NAMALWA (cell line): Measurements from ENCODE around the gene TSNAX.
"Not testable (repeated sequence)": the region's sequence is repeated elsewhere in the genome, so short reads cannot be mapped to it uniquely, and the experiment has no call there.

Experiments used
- DNase-seq: peaks from one replicate; pipeline ENCODE4 v3.0.0-alpha.2; 2015; ENCODE audit warnings: low spot score

Gene TSNAX

DNA sequence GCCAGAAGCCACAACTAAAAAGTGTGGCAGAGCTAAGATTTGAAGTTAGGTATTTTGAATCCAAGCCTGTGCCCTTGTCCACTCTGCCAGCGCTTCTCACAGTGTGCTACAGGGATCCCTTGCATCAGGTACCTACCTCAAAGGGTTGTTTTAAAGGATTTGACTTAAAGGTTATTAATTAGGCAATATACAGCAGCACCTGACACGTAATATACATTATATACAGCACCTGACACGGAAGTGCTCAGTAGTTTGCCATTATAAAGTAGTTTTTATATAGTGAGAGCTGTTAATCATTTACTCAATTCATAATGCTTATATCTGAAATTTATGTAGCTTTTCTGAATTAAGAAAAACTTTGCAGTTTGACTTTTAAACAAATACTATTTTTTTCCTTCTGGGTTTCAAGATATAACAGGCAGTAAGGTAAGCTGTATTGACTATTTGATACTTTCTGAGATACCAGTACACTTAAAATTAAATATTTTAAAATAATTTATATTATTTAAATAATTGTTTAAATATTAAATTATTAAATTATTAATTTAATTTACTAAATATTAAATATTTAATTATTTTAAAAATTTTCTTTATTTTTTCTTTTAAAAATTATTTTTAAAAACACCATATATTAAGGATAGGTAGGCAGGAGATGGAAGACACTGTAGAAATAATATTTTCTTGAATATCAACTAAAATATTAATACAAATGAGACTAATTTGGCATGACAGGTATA is 33.3 kb downstream of the TSNAX start:
- DNase-seq, result no peak

DNA sequence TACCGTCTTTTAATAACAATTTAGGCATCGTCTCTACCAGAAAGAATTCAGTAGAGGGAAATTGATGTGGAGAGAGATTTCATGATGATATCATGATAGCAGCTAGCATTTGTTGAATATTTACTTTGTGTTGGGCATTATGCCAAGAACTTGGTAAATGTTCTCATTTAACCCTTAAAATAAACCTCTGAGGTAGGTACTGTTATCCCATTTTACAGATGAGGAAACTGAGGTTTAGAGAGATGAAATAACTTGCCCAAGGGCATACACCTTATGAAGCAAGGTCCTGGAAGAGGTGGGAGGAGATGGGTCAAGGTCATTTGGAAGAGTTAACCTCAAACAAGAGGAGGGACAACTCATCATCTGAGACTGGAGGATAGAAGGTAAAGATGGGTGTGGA is 34.8 kb downstream of the TSNAX start:
- no peak for DNase-seq

DNA sequence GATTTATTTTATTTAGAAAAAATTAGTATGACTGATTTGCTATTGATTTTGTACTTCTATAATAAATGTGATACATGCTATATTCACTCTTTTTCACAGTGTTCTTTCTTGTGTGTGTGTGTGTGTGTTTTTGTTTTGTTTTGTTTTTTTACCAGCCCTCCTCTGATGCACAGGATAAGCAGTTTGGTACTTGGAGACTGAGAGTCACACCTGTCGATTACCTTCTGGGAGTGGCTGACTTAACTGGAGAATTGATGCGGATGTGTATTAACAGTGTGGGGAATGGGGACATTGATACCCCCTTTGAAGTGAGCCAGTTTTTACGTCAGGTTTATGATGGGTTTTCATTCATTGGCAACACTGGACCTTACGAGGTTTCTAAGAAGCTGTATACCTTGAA is 35.9 kb downstream of the TSNAX start:
- no peak for DNase-seq

DNA sequence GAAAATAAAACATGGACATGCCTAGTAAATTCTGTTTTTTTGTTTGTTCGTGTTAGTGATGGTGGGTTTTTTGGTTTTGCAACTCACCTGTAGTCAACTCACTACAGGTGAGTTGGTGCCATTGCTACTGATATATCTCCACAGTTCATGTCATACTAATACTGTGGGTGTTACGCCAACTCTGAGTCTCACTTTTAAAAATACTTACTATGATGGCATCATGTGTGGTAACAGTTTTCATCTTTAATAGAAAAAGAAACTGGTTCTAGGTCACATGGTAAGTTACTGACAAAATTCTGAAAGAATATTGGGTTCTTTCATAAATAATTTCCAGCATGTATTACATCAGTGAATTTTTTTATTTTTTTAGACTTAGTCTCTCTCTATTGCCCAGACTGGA is 38.0 kb downstream of the TSNAX start:
- DNase-seq, result no peak

DNA sequence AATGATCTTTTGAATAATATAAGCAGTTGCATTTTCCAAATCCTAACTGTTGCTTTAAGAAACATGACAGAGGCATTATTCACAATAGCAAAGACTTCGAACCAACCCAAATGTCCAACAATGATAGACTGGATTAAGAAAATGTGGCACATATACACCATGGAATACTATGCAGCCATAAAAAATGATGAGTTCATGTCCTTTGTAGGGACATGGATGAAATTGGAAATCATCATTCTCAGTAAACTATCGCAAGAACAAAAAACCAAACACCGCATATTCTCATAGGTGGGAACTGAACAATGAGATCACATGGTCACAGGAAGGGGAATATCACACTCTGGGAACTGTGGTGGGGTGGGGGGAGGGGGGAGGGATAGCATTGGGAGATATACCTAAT is 41.8 kb downstream of the TSNAX start:
- DNase-seq, result not testable (repeated sequence)

DNA sequence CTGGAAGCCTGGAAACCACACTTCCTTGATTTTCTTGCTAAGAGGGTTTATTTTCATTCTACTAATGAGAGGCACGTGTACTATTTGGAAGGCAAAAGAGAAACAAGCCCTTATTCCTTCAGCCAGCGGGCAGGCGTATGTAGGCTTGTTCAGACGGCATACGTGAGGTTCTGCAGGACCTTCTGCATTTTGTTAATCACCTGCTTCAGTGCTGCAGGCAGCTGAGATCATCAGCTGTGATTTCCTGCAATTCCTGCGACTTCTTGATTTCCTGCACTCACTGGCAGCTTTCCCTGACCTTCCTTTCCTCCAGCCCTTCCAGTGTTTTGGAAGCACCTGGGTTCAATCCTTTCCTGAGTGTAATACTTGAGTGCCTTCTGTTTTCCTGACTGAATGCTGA is 43.4 kb downstream of the TSNAX start:
- no peak for DNase-seq

DNA sequence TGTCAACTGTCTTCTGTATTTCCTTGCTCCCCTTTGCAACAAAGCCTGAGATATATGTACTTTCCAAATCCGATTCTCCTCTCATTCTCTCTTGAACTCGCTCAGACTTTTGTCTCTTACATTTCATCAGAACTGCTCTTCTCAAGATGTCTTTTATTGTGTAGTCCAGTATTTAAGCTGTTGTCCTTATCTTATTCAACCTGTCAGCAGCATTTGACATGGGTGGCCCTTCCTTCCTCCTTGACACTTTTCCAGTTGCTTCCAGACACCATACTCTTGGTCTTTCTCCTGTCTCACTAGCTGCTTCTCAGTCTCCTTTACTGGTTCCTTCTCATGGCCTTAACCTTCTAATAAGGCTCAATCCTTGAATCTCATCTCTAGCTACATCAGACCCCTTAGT is 47.0 kb downstream of the TSNAX start:
- no peak for DNase-seq

DNA sequence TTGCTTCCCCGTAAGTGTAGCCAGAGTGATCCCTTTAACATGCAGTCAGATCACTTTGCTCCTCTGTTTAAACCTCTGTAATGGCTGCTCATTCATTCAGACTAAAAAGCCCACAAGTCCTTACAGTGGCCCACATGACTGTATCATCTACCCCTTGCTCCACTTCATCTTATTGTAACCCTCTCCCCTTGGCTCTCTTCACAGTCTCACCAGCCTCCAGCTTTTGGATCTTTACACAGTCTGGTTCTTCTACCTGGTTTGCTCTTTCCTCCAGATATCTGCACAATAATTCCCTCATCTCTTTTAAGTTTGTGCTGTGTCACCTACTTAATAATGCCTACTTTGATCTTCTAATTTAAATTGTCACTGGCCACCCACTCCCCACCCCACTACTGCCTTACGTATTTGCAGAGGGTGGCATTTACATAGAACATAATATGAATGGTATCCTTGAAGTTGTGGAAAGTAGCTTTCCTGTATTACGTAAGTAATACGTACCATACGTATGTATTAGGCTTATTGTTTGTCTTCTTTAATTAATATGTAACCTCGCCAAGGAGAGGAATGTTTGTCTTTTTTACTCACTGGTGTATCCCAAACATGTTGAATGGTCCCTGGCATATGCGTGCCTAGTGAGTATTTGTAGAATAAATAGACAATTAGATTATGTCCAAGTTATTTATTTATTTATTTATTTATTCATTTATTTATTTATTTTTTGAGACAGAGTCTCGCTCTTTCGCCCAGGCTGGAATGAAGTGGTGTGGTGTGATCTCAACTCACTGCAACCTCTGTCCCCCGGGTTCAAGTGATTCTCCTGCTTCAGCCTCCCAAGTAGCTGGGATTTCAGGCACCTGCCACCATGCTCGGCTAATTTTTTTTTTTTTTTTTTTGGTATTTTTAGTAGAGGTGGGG is 48.6 kb downstream of the TSNAX start:
- no peak for DNase-seq

DNA sequence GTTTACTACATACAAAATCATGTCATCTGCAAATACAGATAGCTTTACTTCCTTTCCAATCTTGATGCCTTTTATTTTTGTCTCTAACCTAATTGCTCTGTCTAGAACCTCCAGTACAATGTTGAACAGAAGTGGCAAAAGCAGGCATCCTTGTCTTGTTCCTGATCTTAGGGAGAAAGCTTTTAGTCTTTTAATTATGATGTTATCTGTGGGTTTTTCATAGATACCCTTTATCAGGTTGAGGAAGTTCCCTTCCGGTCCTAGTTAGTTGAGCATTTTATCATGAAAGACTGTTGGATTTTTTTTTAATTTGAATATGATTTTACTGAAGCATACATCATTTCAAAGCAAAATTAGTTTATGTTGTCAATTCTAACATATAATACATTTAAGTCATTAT is 52.4 kb downstream of the TSNAX start:
- no peak for DNase-seq

DNA sequence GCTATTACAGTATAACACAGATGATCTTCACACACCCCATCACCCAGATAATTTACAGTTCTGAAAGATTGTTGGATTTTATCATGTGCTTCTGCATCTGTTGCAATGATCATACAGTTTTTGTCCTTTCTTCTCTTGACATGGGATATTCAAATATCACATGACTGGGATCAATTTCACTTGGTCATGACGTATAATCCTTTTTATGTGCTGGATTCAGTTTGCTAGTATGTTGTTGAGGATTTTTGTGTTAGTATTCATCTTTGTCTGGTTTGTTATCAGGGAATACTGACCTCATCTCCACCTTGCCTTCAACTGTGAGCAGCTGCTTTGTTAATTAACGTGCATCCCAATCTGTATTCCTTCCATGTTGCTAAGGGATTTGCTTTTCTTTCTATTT is 53.4 kb downstream of the TSNAX start:
- no peak for DNase-seq

DNA sequence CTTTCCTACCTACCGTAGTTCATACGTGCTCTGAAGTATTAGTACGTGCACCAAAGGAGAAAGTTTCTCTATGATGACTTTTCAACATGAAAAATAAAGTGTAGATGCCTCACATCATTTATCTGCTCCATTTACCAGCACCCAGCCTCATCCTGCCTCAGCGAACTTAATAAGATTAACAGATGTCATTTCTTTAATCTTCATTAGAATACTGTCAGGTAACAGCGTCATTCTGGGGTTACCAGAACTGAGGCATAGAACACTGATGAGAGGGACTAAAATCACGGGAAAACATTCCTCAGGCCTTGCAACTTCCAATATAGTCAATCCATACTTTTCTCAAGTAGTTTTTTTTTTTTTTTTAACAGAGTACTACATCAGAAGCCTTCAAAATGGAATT is 54.9 kb downstream of the TSNAX start:
- no peak for DNase-seq

DNA sequence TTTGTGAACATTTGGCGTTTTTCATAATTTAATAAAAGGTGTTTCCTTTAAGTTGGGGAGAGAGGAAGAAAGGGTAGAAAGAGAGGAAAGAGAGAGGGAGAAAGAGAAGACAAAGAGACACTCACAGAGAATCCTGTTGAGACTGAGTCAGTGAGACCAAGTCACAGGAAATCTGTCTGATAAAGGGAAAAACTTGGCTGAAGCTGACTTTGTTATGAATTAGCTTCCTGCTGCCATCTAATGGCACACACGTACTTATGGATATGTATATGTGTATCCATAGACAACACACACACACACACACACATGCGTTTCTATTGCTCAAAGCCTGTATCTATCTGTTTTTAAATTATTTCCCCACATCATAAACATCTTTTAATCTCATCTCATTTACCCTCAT is 55.6 kb downstream of the TSNAX start:
- DNase-seq, result no peak

DNA sequence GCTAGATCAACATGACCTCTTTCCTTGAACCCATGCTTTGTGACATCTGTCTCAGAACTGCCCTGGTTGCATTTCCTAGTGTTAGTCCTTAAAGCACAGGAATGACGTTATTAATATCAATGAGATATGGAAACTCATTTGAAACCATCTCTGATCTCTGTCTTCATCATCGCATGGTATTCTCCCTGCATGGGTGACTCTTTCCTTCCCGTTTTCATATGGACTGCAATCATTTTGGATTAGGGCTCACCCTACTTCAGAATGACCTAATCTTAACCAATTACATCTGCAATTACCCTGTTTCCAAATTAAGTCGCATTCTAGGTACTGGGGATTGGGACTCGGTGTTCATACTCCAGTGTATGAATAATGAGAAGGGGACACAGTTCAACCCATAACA is 56.5 kb downstream of the TSNAX start:
- DNase-seq, result no peak

DNA sequence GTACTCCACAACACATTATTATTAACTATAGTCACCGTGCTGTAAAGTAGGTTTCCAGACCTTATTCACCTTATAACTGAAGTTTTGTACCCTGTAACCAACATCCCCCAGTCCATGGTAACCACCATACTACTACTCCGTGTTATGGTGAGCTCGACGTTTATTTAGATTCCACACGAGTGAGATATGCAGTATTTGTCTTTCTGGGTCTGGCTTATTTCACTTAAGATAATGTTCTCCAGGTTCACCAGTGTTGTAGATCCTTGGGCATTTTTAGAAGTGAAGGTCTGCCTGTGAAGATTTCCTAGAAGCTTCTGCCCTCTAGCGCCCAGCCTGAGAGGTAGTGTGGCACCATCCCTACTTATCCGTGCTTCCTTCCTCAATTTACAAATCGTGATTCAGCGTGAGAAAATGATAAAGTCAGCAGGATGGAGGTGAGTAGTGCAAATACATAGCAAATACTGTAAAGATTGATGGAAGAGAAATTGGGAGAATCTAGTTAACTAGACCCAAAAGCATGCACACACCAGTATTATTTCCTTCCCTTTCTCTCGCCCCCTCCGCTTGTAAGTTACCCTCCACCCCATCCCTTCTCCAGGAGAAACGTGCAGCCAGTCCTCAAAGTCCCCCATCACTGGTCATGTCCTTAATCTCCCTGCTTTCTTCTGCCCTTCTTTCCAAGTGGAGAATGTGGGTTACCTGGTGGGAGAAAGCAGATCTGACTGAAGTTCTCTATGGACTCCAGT is 62.2 kb downstream of the TSNAX start:
- peak; percentile 62 for DNase-seq

DNA sequence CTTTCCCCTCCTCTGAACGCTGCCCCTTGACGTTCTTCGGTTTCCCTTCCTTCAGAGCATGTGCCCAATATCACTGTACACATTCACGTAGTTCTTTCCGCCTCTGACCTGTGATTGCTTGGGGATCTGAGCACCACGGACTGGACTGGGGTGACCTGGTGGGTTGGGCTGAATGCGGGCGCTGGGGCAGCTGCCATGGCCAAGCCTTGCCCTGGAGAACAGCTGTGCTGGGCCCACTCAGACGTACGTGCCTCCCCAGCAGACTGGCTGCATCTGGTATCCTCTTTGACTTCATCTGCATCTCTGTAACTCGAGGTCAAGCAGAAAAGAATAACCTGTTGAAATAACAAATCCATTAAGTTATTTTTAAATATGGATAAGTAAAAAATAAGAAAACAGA is 63.0 kb downstream of the TSNAX start:
- DNase-seq, result no peak

DNA sequence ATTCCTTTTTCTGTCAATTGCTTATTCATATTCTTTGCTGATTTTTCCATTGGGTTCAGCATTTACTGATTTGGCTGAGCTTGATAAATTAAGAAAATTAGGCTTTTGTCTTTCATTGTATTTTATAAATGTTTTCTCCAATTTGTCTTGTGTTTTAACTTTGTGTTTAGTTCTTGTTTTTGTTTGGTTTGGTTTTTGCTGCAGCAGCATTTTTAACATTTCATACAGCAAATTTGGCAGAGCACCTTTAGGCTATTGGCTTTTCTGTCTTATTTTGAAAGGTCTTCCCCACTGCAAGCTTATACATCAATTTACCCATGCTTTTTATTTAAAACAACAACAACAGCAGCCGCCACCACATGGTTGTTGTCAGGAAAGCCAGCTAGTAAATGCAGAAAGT is 64.3 kb downstream of the TSNAX start:
- DNase-seq, result no peak

DNA sequence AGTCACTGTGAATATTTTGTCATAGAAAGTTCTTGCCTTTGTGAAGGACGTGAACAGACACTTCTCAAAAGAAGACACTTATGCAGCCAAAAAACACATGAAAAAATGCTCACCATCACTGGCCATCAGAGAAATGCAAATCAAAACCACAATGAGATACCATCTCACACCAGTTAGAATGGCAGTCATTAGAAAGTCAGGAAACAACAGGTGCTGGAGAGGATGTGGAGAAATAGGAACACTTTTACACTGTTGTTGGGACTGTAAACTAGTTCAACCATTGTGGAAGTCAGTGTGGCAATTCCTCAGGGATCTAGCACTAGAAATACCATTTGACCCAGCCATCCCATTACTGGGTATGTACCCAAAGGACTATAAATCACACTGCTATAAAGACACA is 64.8 kb downstream of the TSNAX start:
- DNase-seq, result not testable (repeated sequence)

DNA sequence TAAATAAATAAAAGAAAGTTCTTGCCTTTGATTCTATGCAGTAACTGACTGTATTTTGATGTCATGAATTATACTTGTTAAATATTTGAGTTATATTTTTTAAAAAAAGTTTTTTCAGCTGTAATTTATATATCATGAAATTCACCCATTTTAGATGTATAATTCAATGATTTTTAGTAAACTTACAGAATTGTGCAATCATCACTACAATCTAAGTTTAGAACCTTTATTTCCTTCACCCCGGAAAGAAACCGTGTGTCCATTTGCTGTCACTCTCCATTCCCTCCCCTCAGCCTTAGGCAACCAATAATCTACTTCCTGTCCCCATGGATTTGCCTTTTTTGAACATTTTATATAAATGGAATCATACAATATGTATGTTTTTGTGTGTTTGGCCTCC is 65.7 kb downstream of the TSNAX start:
- no peak for DNase-seq

DNA sequence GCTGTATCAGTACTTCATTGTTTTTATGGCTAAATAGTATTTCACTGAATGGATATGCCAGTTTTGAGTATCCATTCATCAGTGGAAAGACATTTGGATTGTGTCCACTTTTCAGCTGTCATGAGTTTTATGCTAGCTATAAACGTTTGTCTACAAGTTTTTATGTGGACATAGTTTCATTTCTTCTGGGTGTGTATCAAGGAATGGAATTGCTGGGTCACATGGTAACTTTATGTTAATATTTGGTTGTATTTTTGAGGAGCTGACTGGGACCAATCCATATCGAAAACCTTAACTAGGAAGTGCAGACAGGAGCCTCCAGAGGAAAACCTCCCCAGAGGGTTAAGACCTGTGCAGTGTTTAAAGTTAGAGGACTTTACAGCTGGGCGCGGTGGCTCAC is 66.3 kb downstream of the TSNAX start:
- DNase-seq, result no peak

DNA sequence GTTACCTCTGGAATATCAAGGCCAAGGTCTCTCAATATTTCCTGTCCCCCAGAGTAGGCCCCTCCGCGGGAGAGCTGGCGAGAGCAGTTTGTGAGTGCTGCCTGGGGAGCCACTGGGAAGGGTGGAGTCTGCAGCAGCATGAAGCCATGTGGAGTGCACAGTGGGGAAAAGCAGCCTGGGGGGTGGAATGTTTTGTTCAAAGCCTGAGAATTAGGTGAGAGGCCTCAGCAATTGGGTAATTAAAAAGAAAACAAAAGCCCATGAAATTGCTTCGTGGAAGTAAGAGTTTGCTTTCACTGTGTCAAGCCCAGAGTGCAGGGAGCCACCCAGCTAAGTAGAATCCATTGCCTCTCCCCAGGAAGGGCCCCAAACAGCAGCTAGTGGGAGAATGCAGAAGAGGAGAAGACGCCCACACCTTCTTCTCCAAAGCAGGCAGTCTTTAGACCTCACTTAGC is 67.9 kb downstream of the TSNAX start:
- DNase-seq, result no peak

DNA sequence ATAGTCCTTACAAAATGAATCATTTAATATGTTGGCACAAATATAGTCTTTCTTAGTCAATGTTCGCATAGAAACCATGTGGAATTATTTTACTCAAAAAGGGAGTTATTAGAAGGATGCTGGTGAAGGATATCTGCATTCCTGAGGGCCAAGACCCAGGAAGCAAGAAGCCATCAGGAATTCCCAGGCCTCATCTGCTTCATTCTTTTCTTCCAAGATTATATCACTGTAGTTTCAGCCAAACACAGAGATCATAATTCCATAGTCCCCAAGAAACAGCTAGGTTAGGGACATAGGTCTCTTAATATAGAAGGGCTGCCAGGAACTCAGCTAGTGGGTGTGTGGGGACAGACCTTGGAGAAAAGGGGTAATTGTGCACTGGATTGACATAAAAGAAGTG is 69.5 kb downstream of the TSNAX start:
- DNase-seq, result no peak

DNA sequence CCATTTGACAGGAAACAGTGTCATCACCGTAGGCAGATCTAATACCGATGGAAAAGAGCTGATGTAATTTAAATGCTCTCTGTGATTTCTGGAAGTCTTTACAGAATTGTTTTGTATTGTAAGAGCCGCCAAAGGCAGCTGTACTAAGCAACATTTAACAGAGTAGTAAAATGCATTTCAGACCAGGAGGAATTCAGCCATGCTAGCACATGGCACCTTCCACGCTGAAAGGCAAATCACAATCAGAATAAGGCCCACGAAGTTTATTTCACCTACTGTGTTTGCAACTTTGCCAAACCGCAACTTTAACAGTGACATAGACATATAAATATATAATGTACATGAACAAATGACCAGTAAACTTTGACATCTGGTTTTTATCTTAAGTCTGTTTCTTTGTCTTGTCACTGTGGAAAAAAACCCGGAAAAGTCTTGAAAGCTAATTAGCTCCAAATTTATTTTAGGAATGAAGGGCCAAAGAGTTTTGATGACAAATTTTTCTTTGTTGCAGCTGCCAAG is 72.0 kb downstream of the TSNAX start:
- DNase-seq, result no peak
